Left forelimb (tissue), 1 donor: ENCODE measurements around the gene DDX55.

Experiments
- DNase-seq: peaks from one replicate; pipeline ENCODE4 v3.0.0-alpha.2; 2018; ENCODE audit warnings: low spot score

DDX55 gene

DNA sequence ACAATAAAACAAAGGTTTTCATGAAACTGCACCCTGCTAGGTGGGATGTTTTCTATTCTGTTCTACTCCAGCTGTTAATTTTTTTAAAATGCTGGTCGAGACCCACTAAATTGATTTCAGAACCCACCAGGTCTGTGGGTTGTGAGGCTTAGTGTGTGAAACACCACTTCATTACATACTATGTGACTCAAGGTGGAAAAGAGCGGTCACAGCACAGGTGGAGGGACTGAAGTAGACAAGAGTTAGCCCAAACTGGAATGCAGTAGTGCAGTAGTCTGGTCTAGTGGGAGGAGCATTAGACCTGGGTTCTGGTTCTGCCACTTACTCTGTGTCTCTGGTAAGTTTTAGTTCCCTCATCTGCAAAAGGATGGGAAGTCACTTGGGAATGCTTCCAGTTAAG, 12.2 kb downstream of the DDX55 start:
- no peak for DNase-seq

DNA sequence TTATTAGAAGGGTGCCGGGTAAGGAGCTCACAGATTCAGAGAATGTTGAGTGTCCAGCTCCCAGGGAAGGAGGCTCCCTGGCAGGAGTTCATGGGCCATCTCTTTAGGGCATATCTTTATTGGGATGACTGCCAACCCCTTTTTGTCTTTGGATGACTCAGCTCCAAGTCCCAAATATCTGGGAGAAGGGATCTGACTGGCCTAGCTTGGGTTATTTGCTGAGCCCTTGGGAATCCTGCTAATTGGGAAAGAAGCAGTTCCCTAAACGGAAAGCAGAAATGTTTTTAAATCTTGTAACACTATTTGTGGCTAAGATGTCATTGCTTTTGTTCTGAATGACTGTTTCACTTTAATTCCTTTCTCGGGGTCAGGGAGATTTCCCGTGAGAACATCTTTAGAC, 12.6 kb downstream of the DDX55 start:
- DNase-seq, result no peak

DNA sequence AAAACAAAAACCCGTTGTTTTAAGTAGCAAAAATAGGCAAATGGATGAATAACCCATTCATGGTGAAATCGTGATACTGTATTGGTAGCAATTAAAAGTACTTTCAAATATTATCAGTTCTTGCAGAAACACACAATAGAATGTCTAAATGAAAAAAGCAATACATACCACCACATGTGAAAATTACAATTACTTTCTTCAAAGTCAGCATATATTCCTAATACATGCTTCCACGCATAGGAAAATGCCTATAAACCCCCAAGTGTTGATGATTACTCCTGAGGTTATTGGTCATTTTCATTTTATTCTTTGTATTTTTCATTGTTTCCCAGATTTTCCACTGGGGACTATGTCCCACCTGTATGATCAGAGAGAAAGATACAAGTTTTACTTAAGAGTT, 15.2 kb downstream of the DDX55 start:
- DNase-seq, result no peak

DNA sequence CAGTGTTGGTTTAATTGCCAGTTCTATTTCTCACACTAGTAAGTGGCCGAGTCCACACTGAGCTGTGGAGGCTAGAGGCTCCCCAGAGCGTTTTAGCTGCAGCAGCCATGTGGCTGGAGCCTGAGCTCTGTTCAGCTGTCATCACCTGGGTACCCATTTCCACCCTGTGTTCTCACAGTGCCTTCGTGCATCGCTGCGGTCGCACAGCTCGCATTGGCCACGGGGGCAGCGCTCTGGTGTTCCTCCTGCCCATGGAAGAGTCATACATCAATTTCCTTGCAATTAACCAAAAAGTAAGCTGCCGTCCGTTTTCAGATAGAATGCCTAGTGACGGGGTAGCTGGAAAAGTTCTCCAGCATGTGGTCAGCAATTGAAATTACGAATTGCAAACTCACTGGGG, 15.7 kb downstream of the DDX55 start:
- DNase-seq, result no peak

DNA sequence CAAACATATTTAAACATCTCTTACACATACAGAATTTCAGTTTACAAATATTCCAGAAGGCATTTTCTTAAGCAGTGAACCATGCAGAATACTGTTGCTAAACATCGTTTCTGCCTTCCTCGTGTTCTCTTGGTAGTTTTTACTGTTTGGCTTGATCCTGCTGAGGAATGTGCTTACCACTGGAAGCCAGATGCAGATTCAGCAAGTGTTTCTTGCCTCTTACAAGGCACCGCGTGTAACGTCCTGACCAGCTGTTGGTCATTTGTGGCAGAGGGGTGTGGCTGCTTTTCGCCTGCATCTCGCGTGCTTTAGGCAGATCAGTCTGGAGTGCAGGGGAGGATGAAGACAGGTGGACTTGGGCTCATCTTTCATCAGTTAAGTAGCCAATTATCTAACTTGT, 19.2 kb downstream of the DDX55 start:
- DNase-seq, result no peak

DNA sequence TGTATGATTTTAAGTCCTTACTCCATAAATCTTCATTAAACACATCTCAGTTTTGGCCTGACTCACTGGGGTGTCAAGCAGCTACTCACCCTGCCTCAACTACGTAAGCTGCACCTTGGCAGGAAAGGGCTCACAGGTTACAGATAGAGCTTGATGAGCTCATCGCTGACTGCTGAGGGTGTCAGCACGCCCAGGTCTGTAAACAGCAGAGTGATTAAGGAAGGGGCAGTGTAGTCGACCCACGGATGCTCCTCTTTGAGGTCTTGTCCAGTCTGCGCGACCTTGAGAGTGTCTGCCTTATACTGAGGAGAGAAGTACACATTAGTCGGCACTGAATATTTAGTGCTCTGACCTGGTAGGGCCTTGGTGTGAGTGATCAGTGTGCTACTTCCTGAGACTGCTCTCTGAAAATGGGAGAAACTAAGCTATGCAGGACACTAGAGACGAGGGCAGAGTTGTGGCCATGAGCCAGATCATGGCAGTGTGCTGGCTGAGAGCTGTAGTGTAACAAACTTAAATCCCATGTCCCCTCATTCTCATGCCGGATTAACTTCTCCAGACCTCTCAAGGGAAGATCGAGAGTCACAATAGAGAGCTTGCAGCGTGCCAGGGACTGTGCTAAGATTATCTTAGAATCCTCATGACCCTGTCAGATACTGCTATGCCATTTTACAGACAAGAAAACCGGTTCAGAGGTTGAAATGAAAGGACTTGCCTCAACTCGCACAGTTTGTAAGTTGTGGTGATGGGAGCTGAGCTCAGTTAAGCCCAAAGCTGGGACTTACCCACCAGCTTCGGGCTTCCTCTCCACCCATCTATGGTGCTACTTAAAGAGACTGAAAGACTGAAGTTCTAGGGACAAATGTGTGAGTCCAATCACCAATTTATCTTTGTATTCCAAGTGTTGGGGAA, 20.0 kb downstream of the DDX55 start:
- DNase-seq, result no peak

DNA sequence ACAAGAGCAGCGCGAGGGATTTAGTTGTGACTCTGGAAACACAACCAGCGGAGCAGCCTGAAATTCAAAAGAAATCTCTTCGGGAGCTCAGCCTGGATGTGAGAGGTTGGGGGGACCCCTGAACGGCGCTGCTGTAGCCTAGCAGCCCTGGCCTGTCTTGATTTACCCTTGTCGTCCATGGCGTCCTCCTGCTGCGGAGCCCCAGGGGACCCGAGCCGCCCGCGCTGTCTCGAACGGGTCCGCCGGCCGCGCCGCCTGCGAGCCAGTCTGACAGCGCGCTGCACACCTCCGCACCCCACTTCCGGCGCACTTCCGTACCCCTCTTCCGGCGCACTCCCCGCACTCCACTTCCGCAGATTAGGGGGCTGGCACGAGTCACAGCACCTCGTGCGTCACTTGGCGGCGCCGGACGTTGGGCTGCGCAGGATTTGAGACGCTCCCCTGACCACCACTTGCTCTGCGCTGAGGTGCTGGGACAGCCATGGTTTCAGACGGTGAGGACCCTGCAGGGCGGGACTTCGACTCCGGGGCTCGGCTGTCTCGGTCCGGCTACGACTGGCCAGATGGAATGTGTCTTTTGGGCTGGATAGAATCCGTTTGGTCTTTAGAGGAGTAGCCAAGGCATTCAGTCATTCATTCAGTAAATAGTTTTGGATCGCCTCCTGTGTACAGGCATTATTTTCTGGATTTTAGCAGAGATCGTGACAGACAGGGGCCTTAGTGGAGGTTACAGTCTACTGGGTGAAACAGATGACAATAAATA, 31.7 kb downstream of the DDX55 start, which contains the start of the genes EIF2B1 and GTF2H3:
Gene EIF2B1 (minus strand): TSS at position 308 of the 763 bp plus-strand sequence. CDS start 129 bp downstream, at position 179.
Gene GTF2H3 (plus strand): TSS at position 451 of the 763 bp plus-strand sequence. CDS start 31 bp downstream, at position 482.
- peak; percentile 99 for DNase-seq

DNA sequence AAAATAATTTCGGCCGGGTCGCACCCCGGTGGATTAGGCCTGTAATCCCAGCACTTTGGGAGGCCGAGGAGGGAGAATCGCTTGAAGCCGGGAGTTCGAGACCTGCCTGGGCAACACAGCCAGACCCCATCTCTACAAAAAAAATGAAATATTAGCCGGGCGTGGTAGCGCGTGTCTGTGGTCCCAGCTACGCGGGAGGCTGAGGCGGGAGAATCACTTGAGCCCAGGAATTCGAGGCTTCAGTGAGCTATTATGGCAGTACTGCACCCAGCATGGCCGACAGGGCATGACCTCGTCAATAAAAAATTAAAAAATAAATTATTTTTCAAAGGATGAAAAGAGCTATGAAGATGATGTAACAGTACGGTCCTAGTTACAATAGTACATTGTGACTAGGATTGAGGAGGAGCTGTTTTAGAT, 32.3 kb downstream of the DDX55 start:
- no peak for DNase-seq

DNA sequence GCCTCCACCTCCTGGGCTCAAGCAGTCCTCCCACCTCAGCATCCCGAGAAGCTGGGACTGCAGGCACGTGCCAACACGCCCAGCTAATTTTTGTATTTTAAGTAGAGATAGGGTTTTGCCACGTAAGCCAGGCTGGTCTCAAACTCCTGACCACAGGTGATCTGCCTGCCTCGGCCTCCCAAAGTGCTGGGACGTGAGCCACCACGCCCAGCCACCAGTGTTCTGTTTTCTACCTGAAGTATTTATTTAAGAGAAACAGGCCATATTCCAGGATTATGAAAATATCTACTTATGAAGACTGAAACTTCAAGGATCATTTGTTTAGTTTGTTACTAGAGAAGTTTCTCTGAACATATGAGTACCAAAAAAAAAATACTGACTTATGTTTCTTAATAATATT, 42.0 kb downstream of the DDX55 start:
- DNase-seq, result no peak

DNA sequence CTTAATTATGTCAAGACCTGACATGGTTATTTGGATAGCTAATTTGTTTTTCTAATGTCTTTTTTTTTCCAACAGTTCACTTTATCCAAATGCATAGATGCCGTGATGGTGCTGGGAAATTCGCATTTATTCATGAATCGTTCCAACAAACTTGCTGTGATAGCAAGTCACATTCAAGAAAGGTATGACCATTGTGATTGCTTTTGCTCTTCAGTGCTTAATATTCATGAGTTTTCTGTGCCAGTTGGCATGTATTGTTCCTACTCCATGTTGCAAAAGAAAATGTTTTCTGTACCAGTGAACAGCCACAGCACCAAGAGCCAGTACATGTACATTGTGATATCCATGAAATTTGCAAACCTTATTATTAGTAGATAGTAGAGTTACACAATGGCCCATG, 43.5 kb downstream of the DDX55 start:
- no peak for DNase-seq

DNA sequence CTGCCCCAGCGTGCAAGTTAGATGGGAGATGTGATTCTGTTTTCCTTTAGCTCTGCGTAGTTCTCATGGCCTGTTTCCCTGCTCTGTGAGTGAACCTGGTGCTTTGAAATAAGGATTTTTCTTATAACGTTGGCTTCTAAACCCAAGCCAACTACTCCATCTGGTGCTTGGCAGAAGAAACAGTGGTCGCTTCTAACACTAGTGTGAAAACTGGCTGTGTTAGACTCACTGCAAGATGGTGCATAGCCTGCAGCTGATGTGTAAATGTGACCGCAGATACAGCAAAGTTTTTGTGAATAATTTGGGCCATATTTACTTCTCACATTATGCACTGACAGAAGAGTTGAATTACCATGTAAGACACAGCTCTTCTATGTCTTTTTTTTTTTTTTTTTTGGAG, 44.0 kb downstream of the DDX55 start:
- no peak for DNase-seq

DNA sequence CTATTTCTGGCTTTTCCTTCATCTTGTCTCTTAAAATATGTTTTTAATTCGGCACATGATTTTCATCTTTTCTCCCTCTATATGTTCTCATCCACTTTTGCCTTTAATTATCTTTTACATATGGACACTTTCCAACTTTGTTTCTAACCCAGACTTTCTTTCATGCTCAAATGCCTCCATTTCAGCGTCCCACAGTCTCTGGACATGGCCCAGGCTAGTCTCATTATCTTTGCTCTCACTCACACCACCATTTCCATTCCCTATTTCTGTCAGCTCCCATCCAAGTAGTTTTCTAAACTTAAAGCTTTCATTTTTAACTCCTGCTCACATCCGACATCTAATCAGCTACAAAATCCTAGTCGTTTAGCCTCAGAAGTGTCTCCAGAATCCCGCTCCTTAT, 46.5 kb downstream of the DDX55 start:
- no peak for DNase-seq

DNA sequence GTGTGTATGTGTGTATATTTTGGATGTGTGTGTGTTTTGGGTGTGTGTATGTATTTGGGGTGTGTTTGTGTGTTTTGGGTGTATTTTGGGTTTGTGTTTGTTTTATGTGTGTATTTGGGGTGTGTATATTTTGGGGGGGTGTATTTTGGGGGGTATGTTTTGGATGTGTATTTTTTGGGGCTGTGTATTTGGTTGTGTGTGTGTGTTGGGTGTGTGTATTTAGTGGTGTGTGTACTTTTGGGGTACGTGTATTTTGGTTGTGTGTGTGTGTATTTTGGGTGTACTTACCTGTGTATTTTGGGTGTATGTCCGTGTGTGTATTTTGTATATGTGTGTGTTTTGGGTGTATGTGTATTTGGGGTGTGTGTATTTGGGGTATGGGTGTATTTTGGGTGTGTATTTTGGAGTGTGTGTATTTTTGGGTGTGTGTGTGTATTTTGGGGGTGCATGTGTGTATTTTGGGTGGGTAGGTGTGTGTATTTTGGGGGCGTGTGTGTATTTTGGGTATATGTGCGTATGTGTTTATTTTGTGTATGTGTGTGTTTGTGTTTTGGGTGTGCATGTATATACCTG, 52.3 kb downstream of the DDX55 start:
- no peak for DNase-seq

DNA sequence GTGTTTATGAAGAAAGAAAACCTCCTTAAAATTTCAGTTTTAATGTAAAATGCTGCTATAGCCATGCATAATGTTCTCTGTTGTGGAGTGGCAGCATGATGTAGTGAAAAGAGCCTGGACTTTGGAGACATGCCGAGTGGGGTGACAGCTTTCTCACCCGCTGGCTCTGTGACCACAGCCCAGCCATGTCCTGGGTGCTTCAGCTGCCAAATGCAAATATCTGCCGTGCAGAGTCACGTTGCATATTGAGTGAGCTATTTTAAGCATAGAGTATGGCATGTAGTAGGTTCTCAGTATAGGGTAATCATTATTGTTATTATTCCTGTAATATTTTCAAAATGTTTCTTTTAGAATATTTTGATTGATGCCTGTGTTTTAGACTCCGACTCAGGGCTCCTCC, 53.5 kb downstream of the DDX55 start:
- DNase-seq, result no peak

DNA sequence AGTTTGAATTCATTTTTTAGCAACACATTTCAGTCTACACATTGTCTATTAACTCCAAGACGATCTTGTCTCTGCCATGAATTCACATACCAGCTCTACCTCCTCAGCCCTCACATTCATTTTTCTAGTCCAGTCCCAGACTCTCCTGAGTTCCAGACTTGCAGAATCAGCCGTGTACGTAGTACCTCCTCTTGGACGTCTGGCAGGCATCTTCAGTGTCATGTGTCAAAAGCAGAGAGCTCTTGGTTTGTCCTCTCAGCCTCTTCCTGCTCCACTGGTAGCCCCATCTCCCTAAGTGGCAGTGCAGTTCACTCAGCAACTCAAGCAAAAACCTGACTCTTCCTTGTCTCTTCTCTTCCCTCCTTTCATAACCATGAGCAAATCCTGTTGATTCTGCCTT, 54.5 kb downstream of the DDX55 start:
- no peak for DNase-seq

DNA sequence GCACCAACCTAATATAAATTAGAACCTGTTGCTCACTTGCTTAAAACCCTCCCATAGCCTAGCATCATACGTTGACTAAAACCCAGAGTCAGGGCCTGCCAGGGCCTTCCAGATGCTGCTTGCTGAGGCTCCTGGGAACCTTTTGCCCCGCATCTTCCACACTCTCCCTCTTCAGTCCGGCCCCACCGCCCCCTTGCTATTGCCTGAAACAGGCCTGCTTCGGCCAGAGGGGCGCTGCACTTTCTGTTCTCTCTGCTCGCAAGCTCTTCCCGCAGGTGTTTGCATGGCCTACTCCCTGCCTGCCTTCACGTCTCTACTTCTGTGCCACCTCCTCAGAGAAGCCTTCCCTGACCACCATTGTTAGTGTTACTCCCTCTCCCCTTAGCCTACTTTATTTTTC, 55.3 kb downstream of the DDX55 start:
- no peak for DNase-seq

DNA sequence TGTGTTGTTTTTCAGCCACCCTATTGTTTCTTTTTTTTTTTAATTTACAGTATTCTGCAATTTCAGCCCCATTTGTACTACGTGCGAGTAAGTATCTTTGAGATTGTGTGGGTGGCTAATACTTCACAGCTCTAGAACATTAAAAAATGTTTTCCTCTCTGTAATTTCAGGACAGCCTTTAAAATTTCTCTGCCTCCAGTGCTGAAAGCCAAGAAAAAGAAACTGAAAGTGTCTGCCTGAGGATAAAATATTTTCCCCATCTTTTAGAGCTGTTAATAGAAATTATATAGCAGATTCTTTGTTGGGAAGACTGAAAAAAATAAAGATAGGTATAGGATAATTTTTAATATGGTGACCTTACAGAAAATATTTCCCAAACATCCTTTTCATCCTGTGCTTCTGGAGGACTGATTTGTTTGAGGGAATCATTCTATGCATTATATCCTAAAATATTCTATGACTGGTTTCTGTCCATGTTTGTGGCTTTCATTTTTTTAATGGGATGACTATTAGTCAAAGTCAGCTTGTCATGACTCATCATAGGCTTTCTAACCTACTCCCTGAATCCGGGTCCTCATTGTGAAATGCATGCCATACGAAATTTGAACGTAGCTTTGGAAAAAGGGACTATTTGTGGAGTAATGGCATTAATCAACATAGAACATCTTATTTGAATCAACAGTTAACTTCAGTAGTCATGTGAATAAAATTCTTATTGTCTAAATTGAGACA, 58.3 kb downstream of the DDX55 start:
- no peak for DNase-seq

DNA sequence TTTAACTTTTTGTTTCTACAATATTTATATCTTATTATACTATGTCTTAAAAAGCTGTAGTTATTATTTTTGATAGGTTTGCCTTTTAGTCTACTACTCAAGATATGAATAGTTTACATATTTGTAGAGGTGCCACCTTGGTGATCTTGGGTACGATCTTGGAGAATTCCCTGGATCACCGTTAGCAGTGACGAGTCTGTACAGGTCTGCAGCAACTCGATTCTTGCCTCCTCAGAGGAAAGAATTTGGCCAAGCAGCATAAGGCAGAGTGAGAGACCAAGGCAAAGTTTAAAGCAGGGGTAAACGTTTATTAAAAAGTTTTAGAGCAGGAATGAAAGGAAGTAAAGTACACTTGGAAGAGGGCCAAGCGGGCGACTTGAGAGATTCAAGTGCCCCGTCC, 65.9 kb downstream of the DDX55 start:
- no peak for DNase-seq
